Cortex of kidney (tissue), 1 donor: ENCODE data around the gene SCAF1.
A peak's percentile ranks its signal among the peaks of the same experiment; 100 is the strongest.

Source experiments
- DNase-seq: peaks from one replicate; lab custom pipeline; 2025; lab: John Stamatoyannopoulos, UW

Gene SCAF1

GRCh38 chr19:49641688-49642491, at the start of gene SCAF1:
SCAF1 (plus strand) TSS chr19:49642209; CDS start chr19:49645027, 2,818 bp downstream.
- DNase-seq: peak; percentile 82

GRCh38 chr19:49592486-49593232, 49.4 kb upstream of the SCAF1 start:
- DNase-seq: no peak

GRCh38 chr19:49593233-49594113, 48.5 kb upstream of the SCAF1 start:
- no peak for DNase-seq

GRCh38 chr19:49594157-49594992, 47.6 kb upstream of the SCAF1 start:
- DNase-seq: no peak

- no peak for DNase-seq
Measured at GRCh38 chr19:49594993-49595818, 46.8 kb upstream of the SCAF1 start.

GRCh38 chr19:49595819-49596404, 46.1 kb upstream of the SCAF1 start:
- no peak for DNase-seq

- DNase-seq: no peak
Measured at GRCh38 chr19:49596407-49596806, 45.6 kb upstream of the SCAF1 start.

- no peak for DNase-seq
Measured at GRCh38 chr19:49596954-49597702, 44.9 kb upstream of the SCAF1 start.

- no peak for DNase-seq
Measured at GRCh38 chr19:49597703-49597974, 44.4 kb upstream of the SCAF1 start.

GRCh38 chr19:49599378-49600295, 42.4 kb upstream of the SCAF1 start:
- DNase-seq: no peak

- no peak for DNase-seq
Measured at GRCh38 chr19:49601482-49602038, 40.4 kb upstream of the SCAF1 start.

- DNase-seq: no peak
Measured at GRCh38 chr19:49602806-49603205, 39.2 kb upstream of the SCAF1 start.

GRCh38 chr19:49605605-49606004, 36.4 kb upstream of the SCAF1 start:
- no peak for DNase-seq

- no peak for DNase-seq
Measured at GRCh38 chr19:49609499-49610092, 32.4 kb upstream of the SCAF1 start.

- no peak for DNase-seq
Measured at GRCh38 chr19:49613374-49613773, 28.6 kb upstream of the SCAF1 start.

- no peak for DNase-seq
Measured at GRCh38 chr19:49614096-49614833, 27.7 kb upstream of the SCAF1 start.

GRCh38 chr19:49615861-49616260, 26.1 kb upstream of the SCAF1 start:
- DNase-seq: no peak
